ENCODE results near the gene RNF208. TPM values are rescaled to one million over a fixed set of nuclear protein-coding genes. Genes with fewer than 3 reads are reported as not detected.

Gene RNF208
- total RNA-seq, 1 donor from 2014 or later, result 4.3 TPM

GRCh38 chr9:137228968-137229896 is 7.2 kb upstream of the RNF208 start:
- TF ChIP-seq EZH2 (IDR thresholded peaks at IDR 0.05; ENCODE audit: insufficient read depth, low read length), result no peak
- Mint-ChIP-seq H3K9me3 (ENCODE audit: unreplicated experiment) (no peaks in the 10 kb centered on the region), H3K4me1 (ENCODE audit: low read depth, unreplicated experiment) (peaks cover 4% of the 10 kb centered on the region), H3K27me3 (ENCODE audit: low read depth, unreplicated experiment) (no peaks in the 10 kb centered on the region), H3K27ac (ENCODE audit: unreplicated experiment) (no peak overlapping the region), H3K4me3 (ENCODE audit: unreplicated experiment) (no peak overlapping the region), H3K36me3 (ENCODE audit: low read depth, unreplicated experiment) (no peaks in the 10 kb centered on the region)
- H3K4me1 ChIP-seq (ENCODE audit: insufficient read depth, low read length), result peaks cover 12% of the 10 kb centered on the region
- no peaks in the 10 kb centered on the region for H3K36me3 ChIP-seq (ENCODE audit: insufficient read depth, low read length)
- H3K27me3 ChIP-seq (ENCODE audit: insufficient read depth, low read length), result no peaks in the 10 kb centered on the region
- DNase-seq (ENCODE audit: low read depth) (no peak), FAIRE-seq (no peak)
- no peaks in the 10 kb centered on the region for H3K9me3 ChIP-seq (ENCODE audit: insufficient read depth, low read depth, low read length)
- no peak overlapping the region for H3K4me2 ChIP-seq (ENCODE audit: low read length)
- no peak overlapping the region for H3K4me3 ChIP-seq (ENCODE audit: insufficient read depth, low read depth, low read length)
- H4K20me1 ChIP-seq (ENCODE audit: insufficient read depth, low read length), result no peaks in the 10 kb centered on the region
- no peak overlapping the region for H2AFZ ChIP-seq (ENCODE audit: low read depth, low read length)
- no peak overlapping the region for H3K27ac ChIP-seq (ENCODE audit: low read depth, low read length)
- H3K79me2 ChIP-seq (ENCODE audit: insufficient read depth, low read length), result no peaks in the 10 kb centered on the region
- no peak overlapping the region for H3K9ac ChIP-seq (ENCODE audit: low read length)

DNA sequence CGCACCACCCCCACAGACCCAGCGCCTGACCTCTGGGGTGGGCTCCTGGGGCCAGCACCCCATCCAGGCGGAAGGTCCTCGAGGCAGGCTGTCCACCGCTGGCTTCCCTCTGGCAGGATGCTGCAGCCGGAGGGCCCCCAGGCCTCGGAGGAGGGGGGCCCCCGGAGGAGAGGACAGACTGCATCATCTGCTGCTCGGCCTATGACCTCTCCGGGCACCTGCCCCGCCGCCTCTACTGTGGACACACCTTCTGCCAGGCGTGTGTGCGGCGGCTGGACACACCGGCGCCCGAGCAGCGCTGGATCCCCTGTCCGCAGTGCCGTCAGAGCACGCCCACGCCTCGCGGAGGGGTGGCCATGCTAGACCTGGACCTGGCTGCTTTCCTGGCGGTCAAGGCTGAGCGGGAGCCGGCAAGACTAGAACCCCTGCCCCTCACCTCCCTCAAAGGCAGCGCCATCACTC is 6.5 kb upstream of the RNF208 start:
- no peak for TF ChIP-seq EZH2 (IDR thresholded peaks at IDR 0.05; ENCODE audit: insufficient read depth, low read length)
- no peak for TF ChIP-seq CTCF (IDR thresholded peaks at IDR 0.05; ENCODE audit: insufficient read depth, low read depth, low read length)
- H3K9me3 Mint-ChIP-seq (ENCODE audit: unreplicated experiment), result no peaks in the 10 kb centered on the region
- Histone ChIP-seq H3K27ac (ENCODE audit: low read depth, low read length) (no peak overlapping the region), H3K36me3 (ENCODE audit: insufficient read depth, low read length) (no peaks in the 10 kb centered on the region), H3K4me2 (ENCODE audit: low read length) (no peak overlapping the region), H2AFZ (ENCODE audit: low read depth, low read length) (no peak overlapping the region), H3K9ac (ENCODE audit: low read length) (no peak overlapping the region), H3K4me1 (ENCODE audit: insufficient read depth, low read length) (peaks cover 17% of the 10 kb centered on the region), H3K4me3 (ENCODE audit: insufficient read depth, low read depth, low read length) (no peak overlapping the region), H3K27me3 (ENCODE audit: insufficient read depth, low read length) (no peaks in the 10 kb centered on the region), H4K20me1 (ENCODE audit: insufficient read depth, low read length) (no peaks in the 10 kb centered on the region), H3K9me3 (ENCODE audit: insufficient read depth, low read depth, low read length) (no peaks in the 10 kb centered on the region), H3K79me2 (ENCODE audit: insufficient read depth, low read length) (no peaks in the 10 kb centered on the region)
- no peaks in the 10 kb centered on the region for H3K27me3 Mint-ChIP-seq (ENCODE audit: low read depth, unreplicated experiment)
- no peak for FAIRE-seq
- no peak for DNase-seq (ENCODE audit: low read depth)
- H3K36me3 Mint-ChIP-seq (ENCODE audit: low read depth, unreplicated experiment), result no peaks in the 10 kb centered on the region
- H3K4me3 Mint-ChIP-seq (ENCODE audit: unreplicated experiment), result no peak overlapping the region
- no peak overlapping the region for H3K27ac Mint-ChIP-seq (ENCODE audit: unreplicated experiment)
- peaks cover 4% of the 10 kb centered on the region for H3K4me1 Mint-ChIP-seq (ENCODE audit: low read depth, unreplicated experiment)

DNA sequence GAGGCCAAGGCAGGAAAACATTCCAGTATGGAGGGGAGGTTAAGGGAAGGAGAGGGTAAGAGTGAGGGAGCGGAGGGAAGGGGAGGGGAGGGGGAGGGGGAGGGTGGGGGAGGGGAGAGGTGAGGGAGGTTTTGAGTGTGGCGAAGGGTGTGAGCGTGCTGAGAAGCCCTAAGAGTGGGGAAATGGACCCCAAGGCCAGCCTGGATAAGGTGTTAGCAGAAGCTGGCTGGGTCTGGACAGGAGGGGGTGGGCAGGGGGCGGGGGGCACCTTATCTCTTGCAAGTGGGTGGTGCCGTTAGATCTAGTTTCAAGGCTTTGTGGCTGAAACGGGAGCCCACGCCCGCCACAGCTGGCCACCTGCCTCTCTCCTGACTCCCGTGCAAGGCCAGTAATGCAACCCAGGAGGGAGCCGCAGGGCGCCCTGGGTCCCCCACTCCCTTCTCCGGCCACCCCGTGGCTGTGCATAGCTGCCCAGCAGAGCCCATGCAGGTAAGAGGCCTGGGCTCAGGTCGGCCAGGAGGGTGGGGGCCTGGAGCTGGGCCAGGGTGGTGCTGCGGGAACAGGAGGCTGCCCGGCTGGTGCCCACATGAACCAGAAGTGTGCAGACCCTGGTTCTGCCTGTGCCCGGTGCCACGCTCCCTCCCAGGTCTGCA is 5.9 kb upstream of the RNF208 start:
- Histone ChIP-seq H3K36me3 (ENCODE audit: insufficient read depth, low read length) (no peaks in the 10 kb centered on the region), H3K4me3 (ENCODE audit: insufficient read depth, low read depth, low read length) (no peak overlapping the region), H3K9ac (ENCODE audit: low read length) (no peak overlapping the region), H3K9me3 (ENCODE audit: insufficient read depth, low read depth, low read length) (no peaks in the 10 kb centered on the region), H3K27me3 (ENCODE audit: insufficient read depth, low read length) (no peaks in the 10 kb centered on the region), H3K27ac (ENCODE audit: low read depth, low read length) (no peak overlapping the region), H2AFZ (ENCODE audit: low read depth, low read length) (no peak overlapping the region), H4K20me1 (ENCODE audit: insufficient read depth, low read length) (no peaks in the 10 kb centered on the region), H3K79me2 (ENCODE audit: insufficient read depth, low read length) (no peaks in the 10 kb centered on the region), H3K4me2 (ENCODE audit: low read length) (peak overlapping the region; percentile 35), H3K4me1 (ENCODE audit: insufficient read depth, low read length) (peaks cover 18% of the 10 kb centered on the region)
- Mint-ChIP-seq H3K27me3 (ENCODE audit: low read depth, unreplicated experiment) (no peaks in the 10 kb centered on the region), H3K4me1 (ENCODE audit: low read depth, unreplicated experiment) (peaks cover 4% of the 10 kb centered on the region), H3K36me3 (ENCODE audit: low read depth, unreplicated experiment) (no peaks in the 10 kb centered on the region), H3K27ac (ENCODE audit: unreplicated experiment) (peak overlapping the region; percentile 77), H3K9me3 (ENCODE audit: unreplicated experiment) (no peaks in the 10 kb centered on the region), H3K4me3 (ENCODE audit: unreplicated experiment) (no peak overlapping the region)
- TF ChIP-seq CTCF (IDR thresholded peaks at IDR 0.05; ENCODE audit: insufficient read depth, low read depth, low read length), result no peak
- no peak for DNase-seq (ENCODE audit: low read depth)
- FAIRE-seq, result no peak
